ENCODE data around the gene STPG3. TPM values are rescaled to one million over a fixed set of nuclear protein-coding genes. Genes with fewer than 3 reads are reported as not detected.

The STPG3 gene
- total and polyA plus RNA-seq, 2 of the 13 experiments (the other 11 are each of a cell fraction or from before 2014, with no cell fraction given) = not detected

DNA sequence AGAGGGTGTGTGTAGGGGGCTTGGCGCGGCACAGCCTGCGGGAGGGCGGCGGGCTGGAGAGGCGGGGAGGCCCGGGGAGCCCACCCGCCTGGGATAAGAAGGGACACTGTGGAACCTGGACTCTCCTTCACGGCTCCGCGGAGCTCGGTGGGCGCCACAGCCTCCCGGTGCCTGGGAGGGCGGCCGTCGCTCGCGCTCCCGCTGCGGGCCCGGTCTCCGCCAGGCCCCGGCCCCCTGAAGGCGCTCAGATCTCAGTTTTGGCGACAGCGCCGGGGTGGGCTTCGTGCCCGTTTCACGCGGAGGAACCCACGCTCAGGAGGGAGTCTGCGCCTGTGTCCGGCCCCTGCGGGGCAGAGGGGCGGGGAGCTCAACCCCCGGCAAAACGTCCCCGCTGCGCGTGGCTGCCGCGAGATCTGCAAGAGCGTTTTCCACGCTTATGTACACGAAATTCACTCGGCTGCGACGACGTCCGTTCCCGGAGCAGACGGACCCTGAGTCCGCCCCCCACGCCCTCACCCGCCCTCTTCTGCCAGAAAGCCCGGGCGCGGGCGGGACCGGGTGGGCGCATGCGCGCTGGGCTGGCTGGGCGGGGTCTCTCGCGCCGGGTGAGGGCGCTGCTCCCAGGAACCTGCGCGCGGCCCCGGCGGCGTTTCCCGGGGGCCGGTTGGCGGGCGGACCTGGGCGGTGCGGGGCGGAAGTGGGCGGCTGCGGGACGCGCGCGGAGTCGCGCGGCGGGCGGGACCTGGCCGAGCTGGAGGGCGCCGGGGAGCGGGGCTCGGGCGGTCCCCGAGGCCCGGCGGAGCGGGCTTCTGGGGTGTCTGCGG, 3.8 kb downstream of the STPG3 start, which contains the start of gene NELFB (continued):
- TF ChIP-seq, protein P1, sequence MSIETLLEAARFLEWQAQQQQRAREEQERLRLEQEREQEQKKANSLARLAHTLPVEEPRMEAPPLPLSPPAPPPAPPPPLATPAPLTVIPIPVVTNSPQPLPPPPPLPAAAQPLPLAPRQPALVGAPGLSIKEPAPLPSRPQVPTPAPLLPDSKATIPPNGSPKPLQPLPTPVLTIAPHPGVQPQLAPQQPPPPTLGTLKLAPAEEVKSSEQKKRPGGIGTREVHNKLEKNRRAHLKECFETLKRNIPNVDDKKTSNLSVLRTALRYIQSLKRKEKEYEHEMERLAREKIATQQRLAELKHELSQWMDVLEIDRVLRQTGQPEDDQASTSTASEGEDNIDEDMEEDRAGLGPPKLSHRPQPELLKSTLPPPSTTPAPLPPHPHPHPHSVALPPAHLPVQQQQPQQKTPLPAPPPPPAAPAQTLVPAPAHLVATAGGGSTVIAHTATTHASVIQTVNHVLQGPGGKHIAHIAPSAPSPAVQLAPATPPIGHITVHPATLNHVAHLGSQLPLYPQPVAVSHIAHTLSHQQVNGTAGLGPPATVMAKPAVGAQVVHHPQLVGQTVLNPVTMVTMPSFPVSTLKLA (IDR thresholded peaks at IDR 0.05) = no peak
- TF ChIP-seq, protein P2, sequence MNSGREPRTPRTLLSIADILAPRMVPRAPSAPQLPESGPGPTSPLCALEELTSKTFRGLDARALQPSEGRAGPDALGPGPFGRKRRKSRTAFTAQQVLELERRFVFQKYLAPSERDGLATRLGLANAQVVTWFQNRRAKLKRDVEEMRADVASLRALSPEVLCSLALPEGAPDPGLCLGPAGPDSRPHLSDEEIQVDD (CRISPR knock-in tag; IDR thresholded peaks at IDR 0.05; ENCODE audit: borderline replicate concordance) = no peak
- TF ChIP-seq ARHGAP35 (CRISPR knock-in tag; IDR thresholded peaks at IDR 0.05; ENCODE audit: borderline replicate concordance) = peak; percentile 50; the same call in 1 of the 2 replicates
- no peak for TF ChIP-seq GTF3A (CRISPR knock-in tag; conservative IDR thresholded peaks at IDR 0.05)
- no peak for TF ChIP-seq NR2F1 (CRISPR knock-in tag; IDR thresholded peaks at IDR 0.05)
- no peak for TF ChIP-seq ZFYVE20 (CRISPR knock-in tag; IDR thresholded peaks at IDR 0.05; ENCODE audit: borderline replicate concordance, low read depth)
- 0 out of 2 replicates have a peak, but pooled peaks have one; percentile 59 for TF ChIP-seq MAZ (IDR thresholded peaks at IDR 0.05; ENCODE audit: borderline replicate concordance, low read depth, low read length)
- no peak for TF ChIP-seq MAZ (CRISPR knock-in tag; IDR thresholded peaks at IDR 0.05; ENCODE audit: low read depth)
- TF ChIP-seq MEF2D (CRISPR knock-in tag; IDR thresholded peaks at IDR 0.05) = no peak
- TF ChIP-seq ZNF782 (CRISPR knock-in tag; IDR thresholded peaks at IDR 0.05; ENCODE audit: borderline replicate concordance) = no peak
- TF ChIP-seq XBP1 (CRISPR knock-in tag; IDR thresholded peaks at IDR 0.05) = no peak
- TF ChIP-seq, protein P3, sequence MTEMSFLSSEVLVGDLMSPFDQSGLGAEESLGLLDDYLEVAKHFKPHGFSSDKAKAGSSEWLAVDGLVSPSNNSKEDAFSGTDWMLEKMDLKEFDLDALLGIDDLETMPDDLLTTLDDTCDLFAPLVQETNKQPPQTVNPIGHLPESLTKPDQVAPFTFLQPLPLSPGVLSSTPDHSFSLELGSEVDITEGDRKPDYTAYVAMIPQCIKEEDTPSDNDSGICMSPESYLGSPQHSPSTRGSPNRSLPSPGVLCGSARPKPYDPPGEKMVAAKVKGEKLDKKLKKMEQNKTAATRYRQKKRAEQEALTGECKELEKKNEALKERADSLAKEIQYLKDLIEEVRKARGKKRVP (CRISPR knock-in tag; IDR thresholded peaks at IDR 0.05) = peak in 1 of 2 experiments; percentile 60; a peak in 1 of 4 replicates
- TF ChIP-seq, protein P4, sequence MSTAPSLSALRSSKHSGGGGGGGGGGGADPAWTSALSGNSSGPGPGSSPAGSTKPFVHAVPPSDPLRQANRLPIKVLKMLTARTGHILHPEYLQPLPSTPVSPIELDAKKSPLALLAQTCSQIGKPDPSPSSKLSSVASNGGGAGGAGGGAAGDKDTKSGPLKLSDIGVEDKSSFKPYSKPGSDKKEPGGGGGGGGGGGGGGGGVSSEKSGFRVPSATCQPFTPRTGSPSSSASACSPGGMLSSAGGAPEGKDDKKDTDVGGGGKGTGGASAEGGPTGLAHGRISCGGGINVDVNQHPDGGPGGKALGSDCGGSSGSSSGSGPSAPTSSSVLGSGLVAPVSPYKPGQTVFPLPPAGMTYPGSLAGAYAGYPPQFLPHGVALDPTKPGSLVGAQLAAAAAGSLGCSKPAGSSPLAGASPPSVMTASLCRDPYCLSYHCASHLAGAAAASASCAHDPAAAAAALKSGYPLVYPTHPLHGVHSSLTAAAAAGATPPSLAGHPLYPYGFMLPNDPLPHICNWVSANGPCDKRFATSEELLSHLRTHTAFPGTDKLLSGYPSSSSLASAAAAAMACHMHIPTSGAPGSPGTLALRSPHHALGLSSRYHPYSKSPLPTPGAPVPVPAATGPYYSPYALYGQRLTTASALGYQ (CRISPR knock-in tag; IDR thresholded peaks at IDR 0.05) = no peak
- TF ChIP-seq ZNF33A (CRISPR knock-in tag; IDR thresholded peaks at IDR 0.05; ENCODE audit: borderline replicate concordance) = no peak
- 0 out of 2 replicates have a peak, but pooled peaks have one; percentile 9 for TF ChIP-seq ZC3H13 (CRISPR knock-in tag; IDR thresholded peaks at IDR 0.05)
- no peak for TF ChIP-seq ZNF496 (CRISPR knock-in tag; IDR thresholded peaks at IDR 0.05; ENCODE audit: insufficient replicate concordance)
- TF ChIP-seq SAP130 (CRISPR knock-in tag; IDR thresholded peaks at IDR 0.05; ENCODE audit: low read depth) = peak; percentile 59; the same call in 1 of the 2 replicates
- no peak for TF ChIP-seq SMAD9 (CRISPR knock-in tag; IDR thresholded peaks at IDR 0.05)
- TF ChIP-seq ZNF350 (CRISPR knock-in tag; IDR thresholded peaks at IDR 0.05; ENCODE audit: borderline replicate concordance, low read depth) = no peak
- TF ChIP-seq FOXK1 (CRISPR knock-in tag; IDR thresholded peaks at IDR 0.05; ENCODE audit: borderline replicate concordance, low read depth) = peak; percentile 20; the same call in 1 of the 2 replicates
- TF ChIP-seq IRX3 (CRISPR knock-in tag; IDR thresholded peaks at IDR 0.05; ENCODE audit: borderline replicate concordance, low read depth) = peak; percentile 86; the same call in 1 of the 2 replicates
- TF ChIP-seq, protein P5, sequence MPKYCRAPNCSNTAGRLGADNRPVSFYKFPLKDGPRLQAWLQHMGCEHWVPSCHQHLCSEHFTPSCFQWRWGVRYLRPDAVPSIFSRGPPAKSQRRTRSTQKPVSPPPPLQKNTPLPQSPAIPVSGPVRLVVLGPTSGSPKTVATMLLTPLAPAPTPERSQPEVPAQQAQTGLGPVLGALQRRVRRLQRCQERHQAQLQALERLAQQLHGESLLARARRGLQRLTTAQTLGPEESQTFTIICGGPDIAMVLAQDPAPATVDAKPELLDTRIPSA (CRISPR knock-in tag; IDR thresholded peaks at IDR 0.05; ENCODE audit: borderline replicate concordance) = no peak
- TF ChIP-seq DPF2 (CRISPR knock-in tag; IDR thresholded peaks at IDR 0.05; ENCODE audit: borderline replicate concordance, low read depth) = no peak

All from HepG2 (cell line).